HG02588 (cell line): ENCODE data around the gene SCGB2A2.

Source experiments
- ATAC-seq: cut with Tn5 transposase; IDR thresholded peaks from one replicate; pipeline ENCODE4 v1.9.1; 2021; ENCODE audit warnings: mild to moderate bottlenecking, moderate library complexity; ENCODE audit not compliant: unreplicated experiment

SCGB2A2 gene

DNA sequence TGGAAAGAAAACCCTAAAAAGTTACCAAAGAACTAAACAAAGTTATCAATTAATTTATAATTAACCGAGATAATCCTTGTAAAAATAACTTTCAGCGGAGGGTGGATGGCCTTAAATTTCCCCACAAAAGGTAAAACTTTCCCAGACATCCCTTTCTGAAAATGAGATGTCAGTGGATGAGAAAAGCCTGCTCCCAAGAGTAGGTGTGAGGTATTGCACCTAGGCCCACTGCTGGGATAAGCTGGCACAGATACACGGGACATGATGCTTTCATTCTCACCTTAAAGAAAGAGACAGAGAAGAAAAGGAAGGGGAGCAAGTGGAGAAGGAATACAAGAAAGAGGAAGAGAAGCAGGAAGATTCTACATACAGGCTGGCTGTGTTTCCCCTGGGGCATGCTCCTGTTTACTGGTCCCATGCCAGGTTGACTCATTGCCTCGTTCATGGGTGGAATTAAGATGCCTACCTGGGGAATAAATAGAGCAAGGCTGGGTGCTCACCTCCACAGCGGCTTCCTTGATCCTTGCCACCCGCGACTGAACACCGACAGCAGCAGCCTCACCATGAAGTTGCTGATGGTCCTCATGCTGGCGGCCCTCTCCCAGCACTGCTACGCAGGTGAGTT, at the start of gene SCGB2A2:
SCGB2A2 (plus strand) TSS at position 505 of the 625 bp plus-strand sequence; CDS start at position 564, 59 bp downstream.
- no peak for ATAC-seq

DNA sequence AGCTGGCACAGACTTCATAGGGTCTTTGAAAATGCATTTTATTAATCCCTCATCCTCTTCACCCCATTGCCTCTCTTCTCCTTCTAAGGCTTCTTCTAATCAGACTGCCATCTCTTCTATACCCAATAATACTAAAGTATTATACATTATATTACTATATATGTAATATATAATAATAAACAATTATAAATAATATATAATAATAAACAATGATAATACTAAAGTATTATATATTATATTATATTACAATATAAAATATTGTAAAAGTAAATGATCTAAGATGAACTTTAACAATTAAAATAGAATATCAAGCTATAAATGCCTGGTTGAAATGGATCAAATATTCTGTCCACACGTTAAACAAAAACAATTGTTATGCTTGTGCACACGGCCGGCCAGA, 48.5 kb upstream of the SCGB2A2 start:
- no peak for ATAC-seq

DNA sequence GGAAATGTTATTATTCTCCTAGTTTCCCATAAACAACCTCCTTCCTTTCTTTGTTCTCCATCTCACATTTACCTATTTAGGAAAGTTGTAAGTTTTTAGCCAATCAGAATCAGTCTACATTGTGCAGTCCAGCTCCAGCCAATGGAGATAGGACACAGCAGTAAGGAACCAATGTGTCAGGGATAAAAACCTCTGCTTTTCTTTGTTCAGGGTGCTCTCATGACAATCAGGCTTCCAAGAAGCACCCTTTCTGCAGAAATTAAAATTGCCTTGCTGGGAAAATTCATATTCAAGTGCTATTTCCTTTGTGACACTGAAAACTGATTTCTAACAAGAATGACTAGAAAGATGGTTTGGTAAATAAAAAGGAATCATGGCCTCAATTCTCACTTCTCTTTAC, 46.9 kb upstream of the SCGB2A2 start:
- ATAC-seq, result no peak

DNA sequence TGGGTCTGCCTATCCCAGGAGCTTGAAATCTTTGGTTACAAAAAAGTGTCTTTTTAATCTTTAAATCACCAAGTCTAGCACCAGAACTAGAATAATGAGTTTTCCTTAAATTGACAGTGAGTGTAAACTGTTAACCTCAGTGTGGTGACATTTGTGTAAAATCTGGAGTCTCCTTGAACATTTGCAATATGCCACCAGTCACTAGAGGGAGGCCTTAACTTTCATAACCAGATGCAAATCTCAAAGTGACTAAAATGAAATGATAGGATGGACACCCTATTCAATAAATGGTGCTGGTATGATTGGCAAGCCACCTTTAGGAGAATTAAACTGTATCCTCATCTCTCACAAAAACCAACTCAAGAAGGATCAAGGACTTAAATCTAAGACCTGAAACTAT, 36.2 kb upstream of the SCGB2A2 start:
- no peak for ATAC-seq

DNA sequence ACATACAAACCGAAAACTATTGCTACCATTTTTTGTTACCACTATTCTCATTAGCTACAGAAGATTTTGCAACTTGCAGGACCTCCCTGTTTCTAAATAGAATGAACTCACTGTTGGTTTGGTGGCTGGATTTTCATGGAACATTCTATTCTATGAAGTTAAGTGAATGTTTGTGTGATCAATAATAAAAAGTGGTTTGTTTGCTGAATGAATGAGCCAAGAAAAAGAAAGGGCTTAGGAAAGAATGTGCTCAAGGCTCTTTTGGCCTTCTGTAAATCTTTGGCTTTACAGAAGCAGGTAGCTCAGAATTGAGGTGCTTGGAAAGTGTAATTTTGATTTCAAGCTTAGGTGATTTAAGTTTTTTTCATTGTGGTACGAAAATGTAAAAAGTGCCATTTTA, 33.8 kb upstream of the SCGB2A2 start:
- no peak for ATAC-seq

DNA sequence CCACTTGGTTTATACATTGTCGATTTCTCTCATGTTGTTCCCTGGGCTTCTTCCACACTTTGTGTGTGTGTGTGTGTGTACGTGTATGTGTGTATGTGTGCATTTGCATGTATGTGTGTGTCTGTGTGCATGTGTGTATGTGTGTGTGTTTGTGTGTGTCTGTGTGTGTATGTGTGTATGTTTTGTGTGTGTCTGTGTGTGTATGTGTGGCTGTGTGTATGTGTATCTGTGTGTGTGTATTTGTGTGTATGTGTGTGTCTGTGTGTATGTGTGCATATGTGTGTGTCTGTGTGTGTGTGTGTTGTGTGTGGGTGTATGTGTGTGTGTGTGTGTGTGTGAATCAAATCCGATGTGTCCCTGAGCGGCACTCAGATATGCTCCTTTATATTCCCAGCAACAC, 32.5 kb upstream of the SCGB2A2 start:
- ATAC-seq, result no peak

DNA sequence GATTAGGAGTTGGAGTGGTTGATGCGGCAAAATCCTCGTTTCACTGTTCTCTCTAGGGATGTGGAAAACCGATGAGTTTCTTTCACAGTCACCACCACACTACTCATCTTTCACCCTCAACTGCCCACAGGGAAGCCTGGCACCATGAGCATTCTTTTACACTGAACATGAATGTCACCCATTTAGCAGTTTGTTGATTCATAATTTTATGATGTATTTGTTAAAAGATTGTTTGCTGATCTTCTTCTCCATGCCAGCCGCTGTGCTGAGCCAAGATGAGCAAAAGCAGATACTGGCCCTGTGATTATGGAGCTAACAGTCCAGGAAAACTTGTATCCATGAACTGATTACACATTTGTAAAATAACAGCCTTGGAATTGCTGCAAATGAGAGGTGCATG, 31.8 kb upstream of the SCGB2A2 start:
- no peak for ATAC-seq

DNA sequence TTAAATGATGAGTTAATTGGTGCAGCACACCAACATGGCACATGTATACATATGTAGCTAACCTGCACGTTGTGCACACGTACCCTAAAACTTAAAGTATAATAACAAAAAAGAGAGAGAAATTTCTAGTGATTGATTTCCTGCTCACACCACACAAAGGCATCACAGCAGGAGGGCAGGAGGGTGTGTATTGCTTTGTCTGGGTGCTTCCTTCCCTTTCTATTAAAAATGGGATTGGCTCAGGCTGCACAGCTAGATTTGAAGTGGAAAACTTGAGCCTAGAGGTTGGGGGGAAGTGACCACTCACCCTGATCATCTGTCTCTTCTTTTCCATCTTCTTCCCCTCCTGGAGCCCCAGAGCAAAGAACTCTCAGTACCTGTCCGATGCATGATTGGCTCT, 28.9 kb upstream of the SCGB2A2 start:
- no peak for ATAC-seq

DNA sequence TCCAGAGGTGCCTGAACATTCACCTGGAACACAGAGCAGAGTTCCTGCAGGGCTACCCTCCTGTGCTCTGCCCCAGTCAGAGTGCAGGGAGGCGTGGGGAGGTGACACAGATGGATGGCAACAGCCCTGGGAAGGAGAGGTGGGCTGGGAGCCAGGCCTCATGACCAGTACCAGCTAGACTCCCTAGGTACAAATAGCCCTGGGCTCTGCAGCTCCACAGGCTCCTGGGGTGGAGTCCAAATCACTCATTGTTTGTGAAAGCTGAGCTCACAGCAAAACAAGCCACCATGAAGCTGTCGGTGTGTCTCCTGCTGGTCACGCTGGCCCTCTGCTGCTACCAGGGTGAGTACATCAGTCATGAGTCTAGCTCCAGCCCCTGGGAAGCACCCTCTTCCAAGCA, 27.9 kb upstream of the SCGB2A2 start, which contains the start of gene SCGB1D2:
SCGB1D2 (plus strand) TSS at position 219 of the 400 bp plus-strand sequence; CDS start at position 288, 69 bp downstream.
- ATAC-seq, result no peak

DNA sequence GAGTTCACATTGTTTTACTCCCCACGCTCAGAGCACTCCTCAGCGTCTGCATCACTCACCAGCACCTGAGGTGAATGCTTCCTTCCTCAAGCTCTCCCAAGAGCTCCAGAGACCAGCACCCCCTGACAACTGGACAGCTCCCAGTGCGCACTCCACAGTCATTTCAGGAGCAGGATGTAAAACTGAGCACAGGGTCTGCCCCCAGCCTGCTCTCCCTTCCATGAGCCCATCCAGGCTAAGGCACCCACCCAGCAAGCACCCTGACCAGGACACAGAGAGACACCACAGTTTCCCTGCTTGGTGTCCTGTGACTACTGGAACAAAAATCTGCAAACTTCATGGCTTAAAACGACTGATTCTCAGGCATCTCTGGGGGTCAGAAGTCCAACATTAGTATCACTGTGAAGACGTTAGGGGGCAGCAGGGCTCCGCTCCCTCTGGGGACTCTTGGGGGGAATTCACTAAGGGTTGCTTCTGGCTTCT, 24.6 kb upstream of the SCGB2A2 start:
- no peak for ATAC-seq

DNA sequence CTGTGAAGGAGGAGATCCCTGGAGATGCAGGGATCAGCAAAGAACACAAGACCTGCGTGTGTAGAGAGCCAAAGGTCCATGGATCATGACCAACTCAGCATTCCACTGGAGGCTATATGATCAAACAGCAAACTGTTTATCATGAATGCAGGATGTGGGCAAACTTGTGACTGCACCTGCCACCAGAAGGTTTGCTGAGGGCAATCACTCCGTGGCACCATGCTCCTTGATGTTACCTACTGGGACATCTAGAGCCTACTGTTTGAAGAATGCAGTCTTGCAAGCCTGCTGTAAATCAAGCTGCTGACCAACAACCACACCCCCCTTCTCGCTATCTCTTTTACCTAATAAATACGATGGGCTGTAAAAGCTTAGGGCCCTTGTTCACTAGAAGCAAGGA, 18.3 kb upstream of the SCGB2A2 start:
- no peak for ATAC-seq

DNA sequence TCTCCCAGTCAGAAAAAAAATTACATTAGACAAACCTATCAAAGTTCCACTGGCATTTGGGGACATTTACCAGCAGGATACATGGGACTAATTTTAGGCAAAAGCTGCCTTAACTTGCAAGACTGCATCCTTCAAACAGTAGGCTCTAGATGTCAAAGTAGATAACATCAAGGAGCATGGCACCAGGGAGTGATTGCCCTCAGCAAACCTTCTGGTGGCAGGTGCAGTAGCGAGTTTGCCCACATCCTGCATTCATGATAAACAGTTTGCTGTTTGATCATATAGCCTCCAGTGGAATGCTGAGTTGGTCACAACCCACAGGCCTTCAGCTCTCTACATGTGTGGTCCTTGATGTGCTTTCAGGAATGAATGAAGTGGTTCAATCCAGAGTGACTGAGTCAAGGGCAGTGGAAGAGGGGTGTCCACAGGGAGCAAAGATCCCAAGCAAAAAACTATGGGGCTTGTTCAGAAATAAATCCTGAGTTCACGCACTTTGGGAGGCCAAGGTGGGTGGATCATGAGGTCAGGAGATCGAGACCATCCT, 15.9 kb upstream of the SCGB2A2 start:
- ATAC-seq, result no peak

DNA sequence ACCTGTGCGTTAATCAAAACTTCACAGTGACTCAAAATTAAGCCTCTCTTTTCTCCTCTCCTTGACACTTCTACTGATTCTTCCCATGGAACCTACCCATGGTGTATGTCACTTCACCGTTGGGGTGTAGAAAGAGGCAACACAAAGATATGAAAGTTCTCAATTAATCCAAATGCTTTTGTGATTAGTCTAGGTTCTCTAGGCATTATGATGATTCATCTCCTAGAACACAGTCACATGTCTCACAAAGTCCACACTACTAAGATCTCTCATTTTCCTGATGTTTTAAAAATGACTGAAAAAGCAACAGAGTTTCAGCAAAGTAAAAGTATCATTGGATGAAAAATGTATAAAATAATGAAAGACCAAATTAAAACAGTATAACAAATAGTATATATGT, 13.7 kb upstream of the SCGB2A2 start:
- ATAC-seq, result no peak

DNA sequence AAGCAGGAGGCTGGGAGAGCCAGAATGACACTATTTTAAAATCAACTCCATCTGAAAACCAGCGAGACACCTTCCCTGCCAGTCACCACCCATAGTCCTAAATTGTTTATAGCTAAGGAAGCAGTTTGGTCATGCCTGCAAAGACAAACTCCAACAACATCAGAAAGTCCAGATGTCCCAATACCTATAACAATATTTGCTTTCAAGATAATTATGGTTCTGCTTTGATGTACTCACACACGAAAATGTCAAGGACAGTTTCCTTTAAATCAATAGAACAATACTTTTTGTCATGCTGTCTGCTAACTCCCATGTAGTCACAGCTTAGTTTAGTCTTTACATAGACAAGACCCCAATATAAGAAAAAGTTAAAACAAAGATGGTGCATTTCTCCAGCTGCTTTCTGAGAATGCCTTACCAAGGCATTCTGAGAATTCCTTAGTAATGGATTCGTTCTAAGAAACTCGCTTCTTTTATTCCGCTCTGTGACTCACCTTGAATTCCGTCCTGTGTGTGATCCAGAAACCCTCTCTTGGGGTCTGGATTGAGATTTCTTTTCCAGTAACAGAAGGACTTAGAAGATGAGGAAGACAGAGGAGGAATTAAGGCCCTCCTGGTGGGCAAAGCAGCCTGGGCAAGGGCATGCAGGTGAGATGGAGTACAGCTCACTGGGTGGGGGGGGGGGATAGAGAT, 9.6 kb upstream of the SCGB2A2 start:
- no peak for ATAC-seq

DNA sequence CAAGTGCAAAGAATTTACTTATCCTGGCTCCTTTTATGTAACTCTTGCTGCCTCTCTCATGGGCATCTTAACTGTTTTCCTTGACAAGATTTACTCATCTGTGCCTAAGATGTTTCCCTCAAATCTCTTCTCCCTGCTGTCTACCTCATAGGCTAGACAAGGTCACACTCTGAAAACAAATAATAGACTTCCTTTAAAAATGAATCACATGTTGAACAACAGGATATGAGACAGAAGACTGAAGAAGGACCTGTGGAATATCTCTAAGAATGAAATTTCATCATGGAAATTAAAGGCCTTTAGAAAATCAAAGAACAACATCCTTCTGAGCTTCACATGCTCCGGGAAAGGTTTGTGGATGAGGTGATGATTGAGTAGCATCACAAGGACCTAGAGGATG, 6.0 kb upstream of the SCGB2A2 start:
- ATAC-seq, result no peak

DNA sequence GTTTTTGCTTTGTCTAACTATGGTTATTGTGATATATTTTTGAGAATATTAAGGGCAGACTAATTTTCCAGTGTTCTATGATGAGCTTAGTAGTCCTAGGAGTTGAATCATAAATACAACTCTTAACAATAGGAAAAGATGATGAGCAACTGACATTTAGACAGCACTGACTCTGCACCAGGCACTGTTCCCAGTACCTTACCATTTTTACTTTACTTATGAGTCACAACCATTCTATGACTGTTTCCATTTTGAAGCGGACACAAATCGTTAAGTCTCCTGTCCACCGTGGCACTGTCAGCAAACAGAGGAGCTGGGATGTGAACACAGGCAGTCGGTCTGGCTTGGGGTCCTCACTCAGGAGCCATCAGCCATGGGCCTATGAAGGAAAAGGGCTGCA, 3.4 kb upstream of the SCGB2A2 start:
- no peak for ATAC-seq

DNA sequence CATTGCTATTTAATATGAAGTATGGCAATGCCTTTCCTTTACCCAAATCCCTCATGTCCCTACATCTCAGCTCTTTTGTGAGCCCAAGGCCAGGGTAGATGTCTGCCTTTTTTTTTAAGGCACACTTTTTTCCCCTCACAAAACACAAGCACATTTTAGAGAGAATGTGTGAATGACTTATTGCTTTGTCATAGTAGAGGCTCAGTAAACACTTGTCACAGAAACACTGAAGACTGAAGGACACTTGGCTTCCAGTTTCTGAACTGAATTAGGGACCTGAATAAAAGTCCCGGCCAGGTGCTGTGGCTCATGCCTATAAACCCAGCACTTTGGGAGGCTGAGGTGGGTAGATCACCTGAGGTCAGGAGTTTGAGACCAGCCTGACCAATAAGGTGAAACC, 2.9 kb upstream of the SCGB2A2 start:
- ATAC-seq, result no peak

DNA sequence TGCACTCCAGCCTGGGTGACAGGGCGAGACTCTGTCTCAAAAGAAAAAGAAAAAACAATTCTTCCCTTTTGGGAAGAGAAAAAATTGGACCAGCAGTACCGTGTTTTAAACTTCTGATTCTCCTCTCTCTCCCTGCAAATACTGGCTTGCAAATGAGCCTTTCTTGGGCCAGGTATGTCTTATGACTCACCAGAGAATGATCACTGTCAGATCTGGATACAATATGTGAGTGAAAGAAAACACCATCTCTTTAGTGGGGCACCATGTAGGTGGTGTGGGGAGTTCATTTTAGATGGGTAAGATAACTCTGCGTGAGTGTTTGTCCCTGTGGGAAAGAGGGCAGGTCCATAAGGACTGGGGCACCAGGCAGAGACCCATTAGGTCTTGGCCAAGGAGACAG, 2.4 kb upstream of the SCGB2A2 start:
- ATAC-seq, result no peak

DNA sequence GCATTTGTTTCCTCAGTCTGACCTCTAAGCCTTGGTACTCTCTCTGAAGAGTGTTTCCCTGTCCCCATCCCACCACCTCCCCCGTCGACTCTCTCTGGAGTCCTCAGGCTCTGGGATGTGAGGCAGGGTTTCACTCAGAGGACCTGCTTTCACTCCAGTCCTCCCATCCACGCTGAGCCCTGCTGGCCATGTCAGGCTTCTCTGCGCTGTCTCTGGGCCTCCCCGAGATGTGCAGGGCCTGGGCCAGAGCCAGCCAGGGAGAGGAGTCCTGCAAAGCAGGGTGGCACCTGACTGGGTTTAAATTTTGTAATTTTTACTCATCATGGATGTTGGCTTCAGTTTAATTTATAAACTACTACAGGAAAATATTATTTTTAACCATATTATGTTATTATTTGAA, 3.3 kb downstream of the SCGB2A2 start:
- ATAC-seq, result no peak

DNA sequence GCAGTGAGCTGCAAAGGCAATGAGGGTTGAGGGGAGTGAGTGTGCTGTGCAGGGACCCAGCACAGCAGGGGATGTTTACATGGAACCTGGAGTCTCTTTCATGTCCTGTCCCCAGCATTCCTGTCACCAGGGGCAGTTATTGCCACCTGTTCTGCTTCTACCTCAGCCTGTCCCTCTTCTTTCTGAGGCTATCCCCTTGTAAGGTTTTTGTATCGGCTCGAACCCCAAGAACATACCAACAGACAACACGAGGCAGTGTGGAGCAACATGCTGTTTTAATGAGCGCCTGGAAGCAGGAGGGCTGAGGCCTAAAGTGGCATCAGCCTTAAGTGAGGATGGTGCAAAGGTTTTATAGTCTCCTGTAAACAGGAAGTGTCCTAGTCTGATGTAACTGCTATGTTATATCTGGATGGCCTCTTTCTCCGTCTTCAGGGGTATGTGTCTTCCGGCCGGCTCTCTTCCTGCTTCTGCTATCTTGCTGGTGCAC, 3.9 kb downstream of the SCGB2A2 start:
- ATAC-seq, result no peak

DNA sequence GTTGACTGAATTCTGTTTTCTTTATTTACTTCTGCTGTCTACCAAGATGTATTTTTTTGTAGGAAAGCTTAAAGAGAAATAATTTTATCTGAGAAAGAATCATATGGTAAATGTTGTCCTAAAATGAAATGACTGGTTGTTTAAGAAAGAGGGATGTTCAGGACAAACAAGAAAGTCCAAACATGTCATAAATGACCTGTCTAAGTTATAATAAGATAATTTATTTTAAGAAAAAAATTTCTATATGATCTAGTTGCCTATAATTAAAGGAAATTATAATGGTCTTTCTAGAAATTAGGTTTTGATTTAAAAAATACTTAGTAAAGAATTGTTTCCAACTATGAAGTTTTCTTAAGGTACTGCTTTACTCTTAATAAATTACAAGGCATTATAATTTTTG, 10.5 kb downstream of the SCGB2A2 start:
- ATAC-seq, result no peak

DNA sequence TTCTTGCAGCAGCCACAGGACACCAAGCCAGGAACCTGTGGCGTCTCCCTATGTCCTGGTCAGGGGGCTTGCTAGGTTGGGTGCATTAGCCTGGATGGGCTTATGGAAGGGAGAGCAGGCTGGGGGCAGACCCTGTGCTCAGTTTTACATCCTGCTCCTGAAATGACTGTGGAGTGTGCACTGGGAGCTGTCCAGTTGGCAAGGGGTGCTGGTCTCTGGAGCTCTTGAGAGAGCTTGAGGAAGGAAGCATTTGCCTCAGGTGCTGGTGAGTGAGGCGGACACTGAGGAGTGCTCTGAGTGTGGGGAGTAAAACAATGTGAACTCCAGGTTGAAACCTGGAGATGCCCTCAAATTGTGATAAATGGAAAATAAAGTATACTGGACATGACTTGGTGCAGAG, 25.5 kb downstream of the SCGB2A2 start:
- ATAC-seq, result no peak
